ENCODE data around the gene SNX5. TPM values are rescaled to one million over a fixed set of nuclear protein-coding genes. Genes with fewer than 3 reads are reported as not detected.

Gene SNX5
- total and polyA plus RNA-seq, 9 of the 15 experiments (the other 6 are each of a cell fraction or from before 2014, with no cell fraction given) = 53.5 to 276 (median 160) TPM

- TF ChIP-seq RERE (CRISPR knock-in tag; IDR thresholded peaks at IDR 0.05; ENCODE audit: borderline replicate concordance) = no peak
- no peak for TF ChIP-seq COPS2 (conservative IDR thresholded peaks at IDR 0.05)
- TF ChIP-seq ZNF586 (CRISPR knock-in tag; conservative IDR thresholded peaks at IDR 0.05) = no peak
- TF ChIP-seq SFPQ (IDR thresholded peaks at IDR 0.05; ENCODE audit: low read depth, low read length) = no peak
- 0 out of 2 replicates have a peak, but pooled peaks have one; percentile 24 for TF ChIP-seq CXXC5 (CRISPR knock-in tag; IDR thresholded peaks at IDR 0.05)
- no peak for TF ChIP-seq ZNF143 (CRISPR knock-in tag; IDR thresholded peaks at IDR 0.05)
- TF ChIP-seq NCOR1 (IDR thresholded peaks at IDR 0.05) = peak; percentile 48
- no peak for TF ChIP-seq ZNF311 (CRISPR knock-in tag; IDR thresholded peaks at IDR 0.05)
- TF ChIP-seq CBFA2T2 (conservative IDR thresholded peaks at IDR 0.05) = peak; percentile 65
These were observed 32.8 kb downstream of the SNX5 start (continued) for GRCh38 chr20:17935761-17936160.

Data from K562 (cell line).